T1000 (cell line): ENCODE results near the gene FMN2.
"Not testable (repeated sequence)": the region's sequence is repeated elsewhere in the genome, so short reads cannot be mapped to it uniquely, and the experiment has no call there.

Experiments
- DNase-seq: peaks from one replicate; lab custom pipeline; 2025; ENCODE audit warnings: mixed read lengths; lab: John Stamatoyannopoulos, UW

The FMN2 gene

DNA sequence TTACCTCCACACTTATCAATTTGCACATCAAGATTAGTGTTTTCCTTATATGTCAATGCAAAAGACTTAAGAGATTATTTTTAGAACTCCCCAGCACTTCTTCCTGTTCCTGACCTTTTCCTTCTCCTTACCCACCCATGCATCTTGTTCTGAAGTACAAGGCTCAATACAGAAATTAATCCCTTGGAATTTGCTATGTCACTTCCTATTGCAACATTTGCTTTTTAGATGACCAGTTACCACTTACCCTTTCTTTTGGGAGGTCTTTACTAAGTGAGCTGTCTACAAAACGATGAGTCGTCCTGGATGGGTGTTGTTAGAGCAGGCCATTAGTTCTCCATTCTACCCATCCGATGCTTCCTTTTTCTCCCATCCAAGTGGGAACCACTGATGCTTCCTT lies 221.2 kb downstream of the FMN2 start:
- DNase-seq, result no peak

DNA sequence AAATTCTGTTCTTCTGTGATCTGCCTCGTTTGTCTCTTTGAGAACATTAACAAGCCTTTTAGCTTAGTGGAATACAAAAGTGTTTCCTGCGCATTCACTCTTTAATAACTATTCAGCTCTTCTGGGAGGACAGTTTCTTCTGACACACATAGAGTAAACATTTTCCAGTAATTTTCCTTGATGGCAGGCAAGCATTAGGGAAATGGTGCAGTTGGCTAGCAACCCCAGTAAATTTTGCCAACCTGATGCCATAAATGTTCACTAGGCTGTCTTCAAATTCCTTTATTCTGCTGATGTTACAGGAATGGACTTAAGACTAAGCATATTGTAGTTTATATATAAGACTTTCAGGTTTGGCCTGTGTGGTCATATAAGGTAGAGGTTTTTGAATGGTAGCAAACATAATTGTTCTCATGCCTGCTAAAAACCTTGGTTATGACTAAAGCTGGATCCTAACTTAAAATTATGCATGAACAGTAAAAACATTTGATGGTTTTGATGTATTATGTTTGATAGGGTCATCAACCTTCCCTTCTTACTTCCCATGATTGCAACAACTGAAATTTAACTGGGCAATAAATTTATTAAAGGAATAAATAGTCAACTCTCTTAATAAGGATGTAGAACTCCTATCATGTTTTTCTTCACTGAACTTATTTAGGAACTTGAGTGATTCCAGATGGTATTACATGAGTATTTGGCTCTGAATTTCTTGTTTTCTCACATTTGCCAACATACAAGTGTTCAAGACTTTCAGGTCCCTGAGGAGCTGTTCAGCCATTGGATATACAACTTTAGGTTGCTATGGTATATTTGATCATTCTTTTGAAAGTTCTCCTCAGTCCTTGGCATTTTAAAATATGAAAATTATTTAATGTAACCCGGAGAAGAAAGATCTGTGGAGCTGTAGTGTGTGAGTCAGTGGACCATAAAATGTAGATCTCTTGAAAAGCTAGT lies 223.4 kb downstream of the FMN2 start:
- no peak for DNase-seq

DNA sequence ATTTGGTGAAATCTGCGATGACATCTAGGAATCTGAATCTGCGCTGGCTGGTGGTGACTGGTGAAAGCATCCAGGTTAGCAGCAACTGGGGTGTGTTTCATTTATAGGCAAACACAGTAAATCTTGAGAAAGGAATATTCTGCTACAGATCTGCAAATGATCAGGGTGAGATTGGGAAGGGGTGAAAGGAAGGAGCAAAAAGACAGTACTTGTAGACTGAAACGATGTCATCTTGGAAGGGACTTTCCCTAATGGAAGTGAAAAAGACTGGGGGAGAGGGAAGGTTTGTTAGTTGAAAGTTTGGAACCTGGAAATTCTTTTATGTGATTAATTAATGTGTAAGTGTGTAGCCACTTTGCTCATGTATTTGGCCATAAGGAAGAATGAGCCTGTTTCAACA lies 228.3 kb downstream of the FMN2 start:
- no peak for DNase-seq

DNA sequence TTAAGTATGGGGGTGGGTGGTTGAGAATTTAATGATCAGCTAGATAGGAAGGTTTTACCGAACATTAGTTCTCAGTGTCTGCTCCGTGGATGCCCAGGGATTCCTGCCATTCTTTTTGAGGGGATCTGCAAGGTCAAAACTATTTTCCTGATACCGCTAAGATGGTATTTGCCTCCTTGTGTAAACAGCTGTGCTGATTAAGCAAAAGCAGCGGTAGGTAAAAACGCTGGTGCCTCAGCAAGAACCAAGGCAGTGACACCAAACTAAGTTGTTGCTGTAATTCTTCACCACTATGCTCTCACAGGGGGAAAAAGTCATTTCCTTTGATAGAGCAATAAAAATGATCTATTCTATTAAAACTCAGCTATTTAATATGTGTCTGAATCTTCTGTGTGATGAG lies 229.0 kb downstream of the FMN2 start:
- no peak for DNase-seq

DNA sequence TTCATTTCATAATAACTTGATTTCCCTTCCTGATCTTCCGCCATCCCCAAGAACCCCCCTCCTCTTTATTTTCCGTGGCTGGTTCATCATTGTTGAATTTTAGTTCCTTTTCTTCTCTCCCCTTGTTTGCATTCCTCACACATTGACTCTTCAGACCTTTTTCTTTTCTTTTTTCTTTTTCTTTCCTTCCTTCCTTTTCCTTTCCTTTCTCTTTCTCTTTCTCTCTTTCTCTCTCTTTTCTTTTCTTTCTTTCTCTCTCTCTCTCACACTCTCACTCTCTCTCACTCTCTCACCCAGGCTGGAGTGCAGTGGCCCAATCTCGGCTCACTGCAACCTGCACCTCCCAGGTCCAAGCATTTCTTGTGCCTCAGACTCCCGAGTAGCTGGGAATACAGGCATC lies 231.3 kb downstream of the FMN2 start:
- no peak for DNase-seq

DNA sequence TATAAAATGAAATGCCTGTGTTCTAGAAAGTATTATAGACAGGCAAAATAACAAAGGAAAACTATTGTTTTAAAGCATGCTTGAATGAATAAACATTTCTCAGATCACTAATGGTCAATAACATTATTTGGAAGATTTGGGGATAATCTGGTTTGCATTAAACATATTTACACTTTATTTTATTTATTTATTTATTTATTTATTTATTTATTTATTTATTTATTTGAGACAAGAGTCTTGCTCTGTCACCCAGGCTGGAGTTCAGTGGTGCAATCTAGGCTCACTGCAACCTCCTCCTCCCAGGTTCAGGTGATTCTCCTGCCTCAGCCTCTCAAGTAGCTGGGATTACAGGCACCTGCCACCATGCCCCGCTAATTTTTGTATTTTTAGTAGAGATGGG lies 236.7 kb downstream of the FMN2 start:
- not testable (repeated sequence) for DNase-seq

DNA sequence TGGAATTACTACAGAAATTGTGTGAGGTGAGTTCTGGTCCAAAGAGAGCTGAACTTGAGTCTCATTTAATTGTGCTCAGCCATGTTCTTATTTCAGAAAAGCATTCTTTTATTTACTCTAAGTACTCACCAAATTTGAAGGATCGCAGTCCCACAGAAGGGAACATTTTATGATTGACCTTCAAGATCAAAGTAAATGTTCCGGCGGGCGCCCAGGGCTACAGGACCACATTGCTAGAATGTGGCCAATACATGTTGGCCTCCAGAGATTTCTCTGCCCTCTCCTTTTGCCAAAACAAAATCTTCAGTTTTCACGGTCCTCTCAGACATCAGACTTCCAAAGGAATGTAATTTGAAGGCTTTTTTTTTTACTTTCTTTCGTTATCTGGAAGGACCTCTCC lies 237.8 kb downstream of the FMN2 start:
- DNase-seq, result no peak

DNA sequence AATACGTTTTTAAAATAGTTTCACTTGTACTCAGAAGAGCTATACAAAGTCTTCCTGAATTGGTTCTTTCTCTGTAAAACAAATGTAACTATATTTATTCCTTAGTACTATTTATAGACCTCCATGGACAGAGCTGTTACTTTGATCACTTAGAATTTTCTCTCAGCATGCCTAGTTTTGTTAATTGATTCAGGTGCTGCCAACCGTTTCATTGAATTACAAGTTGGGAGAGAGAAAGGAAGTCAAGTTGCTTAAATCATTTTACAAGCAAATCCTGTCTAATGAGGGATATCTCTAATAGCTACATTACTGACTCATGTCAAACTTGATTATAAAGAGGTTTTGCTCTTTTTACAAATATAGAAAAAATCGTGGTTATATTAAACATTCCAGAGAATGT lies 241.0 kb downstream of the FMN2 start:
- no peak for DNase-seq

DNA sequence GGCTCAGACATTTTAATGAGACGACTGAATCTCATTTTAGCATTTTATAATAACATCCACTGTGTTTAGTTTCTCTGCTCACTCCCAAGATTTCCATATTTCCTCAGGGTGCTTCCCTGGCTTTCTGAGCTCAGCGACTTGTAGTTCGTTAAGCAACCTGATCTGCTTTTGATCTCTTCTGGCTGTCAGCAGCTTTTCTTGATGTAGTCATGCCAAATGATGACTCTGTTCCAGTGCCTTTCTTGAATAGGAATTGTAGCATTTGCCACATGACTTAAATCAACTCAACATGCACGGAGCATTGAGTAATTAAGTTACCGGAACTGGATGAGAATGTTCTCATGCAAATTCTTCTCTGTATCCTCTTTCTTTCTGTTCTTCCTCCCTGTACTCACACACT lies 246.1 kb downstream of the FMN2 start:
- no peak for DNase-seq

DNA sequence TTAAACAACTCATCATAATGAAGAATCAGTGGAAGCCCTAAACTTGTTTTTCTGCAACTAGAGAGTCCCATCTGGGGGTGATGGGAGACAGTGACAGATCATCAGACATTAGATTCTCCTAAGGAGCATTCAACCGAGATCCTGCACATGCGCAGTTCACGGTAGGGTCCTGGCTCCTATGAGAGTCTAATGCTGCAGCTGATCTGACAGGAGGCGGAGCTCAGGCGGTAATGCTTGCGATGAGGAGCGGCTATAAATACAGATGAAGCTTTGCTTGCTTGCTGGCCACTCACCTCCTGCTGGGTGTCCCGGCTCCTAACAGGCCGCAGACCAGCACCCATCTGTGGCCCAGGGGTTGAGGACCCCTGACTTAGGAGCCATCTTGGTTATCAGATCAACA lies 247.2 kb downstream of the FMN2 start:
- no peak for DNase-seq

DNA sequence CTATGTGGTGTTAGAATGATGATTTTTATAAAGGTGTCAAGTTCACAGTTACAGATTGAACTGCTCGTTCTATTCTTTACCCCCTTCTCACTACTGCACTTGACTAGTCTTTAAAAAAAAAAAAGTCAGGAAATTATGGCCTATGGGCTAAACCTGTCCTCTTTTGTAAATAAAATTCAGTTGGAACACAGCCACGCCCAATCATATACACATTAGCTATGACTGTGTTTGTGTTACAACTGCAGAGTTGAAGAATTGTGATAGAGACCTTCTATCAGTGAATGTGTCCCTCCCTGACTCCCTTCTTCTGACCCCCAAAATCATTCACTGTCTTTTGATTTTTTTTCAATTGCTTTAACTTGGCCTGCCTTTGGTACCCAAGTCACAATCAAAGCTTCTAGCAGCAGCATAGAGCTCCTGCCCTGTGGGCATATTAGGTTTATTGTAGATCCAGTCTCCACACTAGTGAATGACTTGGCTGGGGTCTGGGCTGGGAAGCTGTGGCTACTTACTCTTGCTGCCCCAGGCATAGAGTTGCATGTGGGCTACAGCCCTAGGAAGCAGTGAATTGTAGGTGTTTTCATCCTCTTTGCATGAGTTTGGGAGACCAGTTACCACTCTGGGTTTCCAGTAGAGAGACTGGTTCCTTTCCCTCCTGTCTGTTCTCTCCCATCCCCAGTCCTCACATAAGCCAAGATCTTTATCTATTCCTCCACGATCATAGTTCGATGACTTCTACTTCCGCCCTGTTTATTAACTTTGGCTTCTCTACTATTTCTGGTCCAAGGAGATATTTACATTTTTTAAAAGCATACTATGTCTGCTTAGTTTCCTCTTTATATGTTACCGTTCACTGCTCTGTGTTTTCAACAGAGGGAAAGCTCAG lies 249.9 kb downstream of the FMN2 start:
- DNase-seq, result no peak

DNA sequence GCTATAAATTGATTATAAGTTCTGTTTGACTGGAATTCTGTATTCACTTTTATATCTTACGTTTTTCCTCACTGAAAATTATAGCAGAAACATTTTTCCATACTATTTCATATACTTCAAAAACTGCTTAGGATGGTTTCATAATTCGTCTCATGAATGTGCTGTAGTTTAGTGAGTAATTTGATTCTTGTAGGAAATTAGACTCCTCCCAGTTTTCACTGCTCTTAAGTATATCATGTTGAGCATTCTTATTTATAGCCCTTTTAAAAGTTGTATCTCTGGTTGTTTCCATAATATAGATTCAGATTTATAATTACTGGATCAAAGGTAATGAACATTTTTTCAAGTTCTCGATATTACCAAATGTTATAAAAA lies 250.6 kb downstream of the FMN2 start:
- DNase-seq, result no peak

DNA sequence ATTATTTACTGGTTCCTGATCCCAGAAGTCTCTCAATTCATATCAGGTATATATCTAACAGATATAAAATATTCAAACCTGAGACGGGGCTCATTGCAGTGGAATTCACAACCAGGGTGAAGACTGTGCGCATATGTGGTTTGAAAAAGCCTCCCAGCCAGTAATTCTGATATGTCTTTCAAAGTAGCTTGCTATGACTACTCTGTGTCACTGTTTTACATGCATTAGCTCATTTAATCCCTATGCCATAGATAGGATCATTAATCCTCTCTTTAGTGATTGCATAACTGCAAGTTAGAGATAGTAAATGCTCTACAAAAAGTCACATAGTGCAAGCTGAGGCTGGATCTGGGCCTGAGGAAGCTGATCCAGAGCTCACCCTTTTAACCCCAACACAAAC lies 251.4 kb downstream of the FMN2 start:
- DNase-seq, result no peak

DNA sequence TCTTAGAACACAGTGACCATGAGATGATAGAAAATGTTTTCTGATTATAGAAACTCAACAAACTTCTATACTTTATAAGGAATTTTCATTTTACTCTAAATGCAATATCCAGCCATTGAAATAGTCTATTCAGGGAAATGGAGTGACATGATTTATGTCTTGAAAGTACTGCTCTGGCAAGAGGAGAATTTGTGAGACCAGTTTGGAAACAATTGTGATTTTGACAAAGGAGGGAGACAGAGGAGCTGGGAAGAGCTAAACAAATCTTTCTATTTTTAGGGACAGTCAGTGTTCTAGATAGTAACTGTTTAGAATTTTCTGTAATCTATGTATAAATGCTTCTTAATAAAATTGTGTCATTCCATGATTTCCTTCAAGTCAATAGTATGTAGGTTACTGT lies 252.3 kb downstream of the FMN2 start:
- DNase-seq, result no peak

DNA sequence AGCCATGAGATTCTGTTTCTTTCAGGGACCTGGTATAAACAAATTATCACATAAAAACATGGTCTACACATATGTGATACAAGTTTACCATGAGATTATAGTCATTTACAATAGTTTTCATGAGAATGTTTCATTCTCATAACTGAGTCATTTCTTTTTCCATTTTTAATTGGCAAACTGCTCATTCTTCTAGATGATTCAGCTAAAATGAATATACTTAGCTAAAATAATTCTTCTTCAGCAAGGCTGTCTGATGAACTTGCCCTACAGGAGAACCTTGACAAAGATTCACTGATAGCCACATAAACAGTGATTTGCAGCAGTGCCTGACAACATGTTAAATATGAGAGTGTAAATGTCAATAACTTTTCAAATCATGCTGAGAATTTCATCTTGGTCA lies 253.2 kb downstream of the FMN2 start:
- no peak for DNase-seq

DNA sequence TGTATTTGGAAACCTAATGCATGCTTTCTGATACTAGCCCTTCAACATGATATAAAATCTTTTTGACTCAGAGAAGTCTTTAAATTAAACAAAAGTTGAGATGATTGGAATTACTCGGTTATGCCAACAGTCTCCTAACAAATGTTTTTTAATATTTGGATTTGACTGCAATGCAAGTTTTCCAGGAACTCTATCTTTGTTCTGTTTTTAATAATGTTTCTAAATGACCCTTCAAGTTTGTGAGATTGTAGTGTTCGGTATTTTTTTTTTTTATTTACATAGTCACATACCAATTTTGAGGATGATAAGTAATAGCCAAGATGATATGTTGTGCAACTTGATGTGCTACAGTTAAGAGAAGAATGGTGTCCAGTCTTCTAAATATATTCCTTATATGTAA lies 258.0 kb downstream of the FMN2 start:
- no peak for DNase-seq

DNA sequence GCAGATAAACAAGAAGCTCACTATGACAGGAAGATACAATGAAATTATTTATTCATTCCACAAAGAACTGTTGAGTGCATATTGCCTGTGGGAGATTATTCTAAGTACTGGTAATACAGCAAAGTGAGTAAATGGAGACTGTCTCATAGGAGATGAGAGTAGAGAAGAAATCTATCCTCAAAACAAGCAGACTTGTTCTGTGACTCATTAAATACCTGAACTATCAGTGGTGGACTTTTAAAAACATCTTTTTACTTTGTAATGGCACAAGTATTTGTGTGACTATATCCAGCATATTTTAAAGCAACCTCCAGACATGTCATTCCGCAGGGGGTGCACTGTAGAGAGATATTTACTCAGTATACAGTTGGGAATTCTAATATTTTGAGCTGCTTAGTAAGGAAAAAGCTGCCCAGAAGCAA lies 259.2 kb downstream of the FMN2 start:
- no peak for DNase-seq

DNA sequence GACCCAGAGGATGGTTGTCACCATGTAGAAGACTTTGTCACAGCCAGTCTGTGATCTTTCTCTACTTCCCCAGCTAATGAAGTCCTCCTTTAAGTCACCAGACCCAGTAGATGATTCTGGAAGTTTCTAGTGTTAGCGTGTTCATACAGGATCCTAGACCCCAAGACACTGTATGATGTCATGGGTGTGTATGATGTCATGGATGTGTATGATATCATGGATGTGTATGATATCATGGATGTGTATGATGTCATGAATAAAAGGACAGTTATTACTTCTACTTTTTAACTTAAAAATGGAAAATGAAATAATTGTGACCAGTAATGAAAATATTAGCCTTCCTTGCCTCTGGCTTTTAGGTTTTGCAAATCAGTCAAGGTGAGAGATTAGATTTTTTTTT lies 260.0 kb downstream of the FMN2 start:
- DNase-seq, result no peak

DNA sequence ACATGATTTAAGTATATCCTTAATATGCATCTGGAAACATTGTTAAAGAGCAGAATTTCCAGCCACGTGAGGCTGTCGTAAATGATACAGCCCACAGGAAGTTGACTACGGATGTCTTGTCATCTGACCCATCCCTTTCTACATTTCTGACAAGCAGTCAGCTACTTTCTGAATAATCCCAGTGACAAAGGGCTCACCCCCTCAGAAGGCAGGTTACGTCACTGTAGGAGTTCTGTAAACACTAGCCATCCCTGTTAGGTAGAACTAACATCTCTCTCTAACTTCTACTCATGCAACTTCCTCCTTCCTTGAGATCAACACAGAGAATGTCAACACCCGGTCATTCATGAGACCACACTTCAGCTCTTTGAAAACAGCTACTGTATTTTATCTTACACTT lies 261.1 kb downstream of the FMN2 start:
- no peak for DNase-seq

DNA sequence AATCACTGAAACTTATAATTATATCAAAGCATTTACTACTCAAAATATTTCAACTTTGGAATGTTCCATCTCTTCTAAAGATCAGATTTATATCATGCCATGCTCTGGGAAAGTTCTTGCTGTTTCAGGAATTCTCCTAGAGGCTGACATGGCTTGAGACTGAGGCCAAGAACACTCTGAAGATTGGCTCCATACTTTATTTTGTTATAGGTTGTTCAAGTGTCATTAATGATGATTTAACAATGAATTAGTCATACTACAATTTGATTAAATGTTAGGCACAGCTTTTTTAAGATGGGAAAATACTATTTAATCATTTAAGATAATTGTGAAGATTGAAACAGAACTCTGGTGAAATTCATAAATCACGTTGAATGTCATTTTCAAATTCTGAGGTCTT lies 264.9 kb downstream of the FMN2 start:
- DNase-seq, result no peak

DNA sequence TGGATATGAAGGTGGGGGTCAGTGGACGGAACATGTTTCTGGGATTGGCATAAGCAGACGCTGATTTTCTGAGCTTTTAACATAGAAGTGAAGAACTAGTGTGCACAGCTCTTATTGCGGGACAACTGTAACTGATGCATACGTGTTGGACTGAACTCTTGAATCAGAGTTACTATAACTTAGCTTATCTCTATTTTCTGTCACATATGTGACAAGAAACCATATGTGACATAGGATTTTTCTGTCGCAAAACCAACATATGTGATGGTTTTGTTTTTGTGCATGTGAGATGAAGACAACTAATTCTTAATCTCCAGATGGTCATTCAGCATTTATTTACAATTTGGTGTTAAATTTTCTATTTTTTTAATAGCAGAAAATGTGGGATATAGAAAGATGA lies 270.4 kb downstream of the FMN2 start:
- no peak for DNase-seq

DNA sequence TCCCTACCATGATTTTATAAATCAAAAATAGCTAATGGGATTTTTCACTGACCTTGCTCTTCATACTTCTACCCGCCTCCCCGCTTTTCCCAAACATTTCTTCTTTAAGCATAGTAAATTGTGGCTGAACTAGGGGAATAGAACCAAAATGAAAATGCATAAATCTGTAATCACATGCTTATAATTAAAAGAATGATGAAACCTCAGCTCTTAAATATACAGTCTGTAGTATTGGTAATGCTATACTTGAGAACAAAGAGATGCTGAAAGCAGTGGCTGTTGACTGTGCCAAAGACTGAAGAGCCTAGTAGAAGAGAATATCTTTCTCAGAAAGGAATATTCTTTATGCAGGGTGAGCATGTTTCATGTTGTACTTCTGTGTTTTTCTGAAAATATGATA lies 271.1 kb downstream of the FMN2 start:
- DNase-seq, result no peak

DNA sequence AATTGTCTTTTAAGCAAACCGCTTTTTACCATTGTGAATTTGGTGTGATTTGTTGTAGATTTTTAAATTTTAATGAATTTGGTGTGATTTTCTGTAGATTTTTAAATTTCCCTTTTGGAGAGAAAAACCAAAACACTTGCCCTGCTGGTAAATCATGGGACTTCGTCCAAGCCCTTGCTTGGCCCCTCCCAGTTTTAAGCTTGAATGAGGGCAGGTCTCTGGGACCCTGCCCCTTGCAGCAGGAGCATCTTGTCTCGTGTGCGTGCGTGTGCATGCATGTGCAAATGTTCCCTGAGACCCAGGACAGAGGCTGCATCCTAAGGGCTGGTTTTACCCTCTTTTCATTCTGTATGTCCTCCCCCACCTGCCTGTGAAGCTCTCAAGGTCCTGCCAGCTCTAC lies 271.6 kb downstream of the FMN2 start:
- no peak for DNase-seq
